Caki2 (cell line): ENCODE data around the gene APOC1. TPM values are rescaled to one million over a fixed set of nuclear protein-coding genes. Genes with fewer than 3 reads are reported as not detected.
"Not testable (repeated sequence)": the region's sequence is repeated elsewhere in the genome, so short reads cannot be mapped to it uniquely, and the experiment has no call there.

Experiments
- DNase-seq: peaks from one replicate; pipeline ENCODE4 v3.0.0-alpha.2; 2015; ENCODE audit warnings: low read depth
- in situ Hi-C: cut with HindIII; loops from 2 replicates; pipeline ENCODE4 v1.10.0; 2016; ENCODE audit warnings: low sequenced_read_pairs, low pct_unique_long_range_greater_than_20kb, mixed read lengths
- total RNA-seq: library from RNA; depleted of rRNA; stranded (reverse); fragments of >200 nt; shearing (Covaris generic); gene quantifications from 2 replicates; pipeline ENCODE4 v1.2.3, GENCODE V29; 2014; ENCODE audit warnings: low replicate concordance

Gene APOC1
- total RNA-seq, 1 experiment from 2014 or later, result 6.1 TPM

- no peak for DNase-seq
- in situ Hi-C loops, result no loop called here
Measured at GRCh38 chr19:44907613-44908012, 6.8 kb upstream of the APOC1 start.

DNA sequence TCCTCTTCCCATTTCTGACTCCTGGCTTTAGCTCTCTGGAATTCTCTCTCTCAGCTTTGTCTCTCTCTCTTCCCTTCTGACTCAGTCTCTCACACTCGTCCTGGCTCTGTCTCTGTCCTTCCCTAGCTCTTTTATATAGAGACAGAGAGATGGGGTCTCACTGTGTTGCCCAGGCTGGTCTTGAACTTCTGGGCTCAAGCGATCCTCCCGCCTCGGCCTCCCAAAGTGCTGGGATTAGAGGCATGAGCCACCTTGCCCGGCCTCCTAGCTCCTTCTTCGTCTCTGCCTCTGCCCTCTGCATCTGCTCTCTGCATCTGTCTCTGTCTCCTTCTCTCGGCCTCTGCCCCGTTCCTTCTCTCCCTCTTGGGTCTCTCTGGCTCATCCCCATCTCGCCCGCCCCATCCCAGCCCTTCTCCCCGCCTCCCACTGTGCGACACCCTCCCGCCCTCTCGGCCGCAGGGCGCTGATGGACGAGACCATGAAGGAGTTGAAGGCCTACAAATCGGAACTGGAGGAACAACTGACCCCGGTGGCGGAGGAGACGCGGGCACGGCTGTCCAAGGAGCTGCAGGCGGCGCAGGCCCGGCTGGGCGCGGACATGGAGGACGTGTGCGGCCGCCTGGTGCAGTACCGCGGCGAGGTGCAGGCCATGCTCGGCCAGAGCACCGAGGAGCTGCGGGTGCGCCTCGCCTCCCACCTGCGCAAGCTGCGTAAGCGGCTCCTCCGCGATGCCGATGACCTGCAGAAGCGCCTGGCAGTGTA is 6.2 kb upstream of the APOC1 start:
- DNase-seq, result no peak
- in situ Hi-C loops, result no loop called here

GRCh38 chr19:44908836-44909261 is 5.6 kb upstream of the APOC1 start:
- in situ Hi-C loops, result no loop called here
- no peak for DNase-seq

GRCh38 chr19:44909775-44910174 is 4.6 kb upstream of the APOC1 start:
- in situ Hi-C loops, result no loop called here
- DNase-seq, result no peak

DNA sequence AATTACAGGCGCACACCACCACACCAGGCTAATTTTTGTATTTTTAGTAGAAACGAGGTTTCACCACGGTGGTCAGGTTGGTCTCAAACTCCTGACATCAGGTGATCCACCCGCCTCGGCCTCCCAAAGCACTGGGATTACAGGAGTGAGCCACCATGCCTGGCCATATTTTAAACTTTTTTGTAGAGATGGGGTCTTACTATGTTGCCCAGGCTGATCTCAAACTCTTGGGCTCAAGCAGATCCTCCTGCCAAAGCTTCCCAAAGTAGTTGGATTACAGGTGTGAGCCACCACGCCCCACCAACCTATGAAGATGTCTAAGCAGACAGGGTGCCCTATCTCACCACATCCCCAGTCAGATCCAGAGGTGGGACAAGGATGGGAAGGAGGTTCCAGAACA is 2.5 kb upstream of the APOC1 start:
- in situ Hi-C loops, DNase-seq: not testable (repeated sequence)

- no peak for DNase-seq
- in situ Hi-C loops, result no loop called here
Measured at GRCh38 chr19:44912854-44913253, 1.6 kb upstream of the APOC1 start.

DNA sequence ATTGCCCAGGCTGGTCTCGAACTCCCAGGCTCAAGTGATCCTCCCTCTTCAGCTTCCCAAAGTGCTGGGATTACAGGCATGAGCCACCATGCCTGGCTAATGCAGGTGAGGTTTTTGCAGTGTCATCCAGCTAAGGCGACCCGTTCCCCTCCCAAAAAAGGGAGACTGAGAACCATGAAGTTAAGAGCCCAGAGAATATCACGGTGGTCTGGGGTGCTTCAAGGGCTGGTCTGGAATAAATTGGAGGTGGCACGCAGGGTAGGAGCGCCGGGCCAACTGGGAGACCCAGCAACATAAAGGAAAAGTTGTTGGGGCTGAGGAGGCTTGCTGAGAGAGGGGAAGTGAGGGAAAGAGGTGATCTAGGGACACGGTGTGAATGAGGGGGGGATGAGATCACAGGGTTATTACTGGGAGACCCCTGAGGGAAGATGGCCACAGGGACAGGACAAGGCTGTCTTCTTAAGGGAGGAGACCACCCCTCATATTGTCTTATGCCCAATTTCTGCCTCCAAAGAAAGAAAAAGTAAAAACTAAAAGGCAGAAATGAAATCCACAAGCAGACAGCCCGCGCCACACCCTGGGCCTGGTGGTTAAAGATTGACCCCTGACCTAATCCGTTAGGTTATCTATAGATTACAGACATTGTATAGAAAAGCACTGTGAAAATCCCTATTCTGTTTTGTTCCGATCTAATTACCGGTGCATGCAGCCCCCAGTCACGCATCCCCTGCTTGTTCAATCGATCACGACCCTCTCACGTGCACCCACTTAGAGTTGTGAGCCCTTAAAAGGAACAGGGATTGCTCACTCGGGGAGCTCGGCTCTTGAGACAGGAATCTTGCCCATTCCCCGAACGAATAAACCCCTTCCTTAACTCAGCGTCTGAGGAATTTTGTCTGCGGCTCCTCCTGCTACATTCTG is 636 bp upstream of the APOC1 start:
- DNase-seq, in situ Hi-C loops: not testable (repeated sequence)

GRCh38 chr19:44924243-44924725 is 9.9 kb downstream of the APOC1 start:
- in situ Hi-C loops, result no loop called here
- no peak for DNase-seq

DNA sequence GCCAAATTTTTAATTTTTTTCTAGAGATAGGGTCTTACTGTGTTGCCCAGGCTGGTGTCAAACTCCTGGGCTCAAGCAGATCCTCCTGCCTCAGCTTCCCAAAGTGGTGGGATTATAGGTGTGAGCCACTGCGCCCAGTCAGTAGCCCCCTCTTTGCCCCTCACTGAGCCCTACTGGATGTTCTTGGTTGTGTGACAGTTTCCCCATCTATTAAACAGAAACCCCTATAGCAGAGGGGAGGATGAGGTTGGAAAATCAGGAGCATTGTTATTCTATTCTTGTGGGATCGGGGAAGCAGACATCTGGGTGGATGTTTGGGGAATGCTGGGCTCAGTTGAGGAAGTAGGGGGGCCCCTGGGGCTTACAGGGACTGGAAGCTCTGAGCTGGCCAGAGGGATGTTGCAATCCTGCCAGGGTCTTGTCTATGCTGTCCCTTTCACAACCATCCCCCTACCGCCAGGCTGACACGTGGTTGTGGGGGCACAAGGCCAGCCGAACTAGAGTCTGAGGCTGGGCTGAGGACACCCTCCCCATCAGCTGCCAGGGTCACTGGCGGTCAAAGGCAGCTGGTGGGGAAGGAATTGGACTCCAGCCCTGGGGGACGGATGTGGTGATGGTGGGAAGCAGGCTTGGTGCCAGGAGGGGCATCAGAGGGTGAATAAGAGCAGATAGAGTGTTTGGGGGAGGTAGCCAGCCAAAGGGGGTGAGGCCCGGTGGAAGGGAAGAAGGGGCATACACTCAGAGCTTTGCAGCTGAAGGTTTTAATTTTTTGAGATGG is 10.9 kb downstream of the APOC1 start:
- DNase-seq, result no peak
- in situ Hi-C loops, result no loop called here

GRCh38 chr19:44926245-44927077 is 12.1 kb downstream of the APOC1 start:
- DNase-seq, in situ Hi-C loops: not testable (repeated sequence)

DNA sequence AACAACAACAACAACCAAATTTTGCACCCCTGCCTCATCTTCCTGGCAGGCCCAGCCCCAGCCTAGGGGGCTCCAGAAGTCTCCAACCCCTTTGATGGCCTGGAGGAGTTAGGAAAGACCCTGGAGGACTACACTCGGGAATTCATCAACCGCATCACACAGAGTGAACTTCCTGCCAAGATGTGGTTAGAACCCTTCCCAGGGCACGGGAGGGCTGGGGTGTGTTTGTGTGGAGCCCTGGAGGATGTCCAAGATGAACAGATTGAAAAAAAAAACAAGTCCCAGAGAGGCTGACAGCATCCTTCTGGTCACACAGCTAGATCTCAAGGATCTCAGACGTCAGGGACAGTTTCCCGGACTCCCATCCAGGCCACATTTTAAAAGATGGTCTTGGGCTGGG is 13.3 kb downstream of the APOC1 start:
- in situ Hi-C loops, result no loop called here
- DNase-seq, result no peak

GRCh38 chr19:44930088-44930487 is 15.7 kb downstream of the APOC1 start:
- no peak for DNase-seq
- in situ Hi-C loops, result no loop called here

DNA sequence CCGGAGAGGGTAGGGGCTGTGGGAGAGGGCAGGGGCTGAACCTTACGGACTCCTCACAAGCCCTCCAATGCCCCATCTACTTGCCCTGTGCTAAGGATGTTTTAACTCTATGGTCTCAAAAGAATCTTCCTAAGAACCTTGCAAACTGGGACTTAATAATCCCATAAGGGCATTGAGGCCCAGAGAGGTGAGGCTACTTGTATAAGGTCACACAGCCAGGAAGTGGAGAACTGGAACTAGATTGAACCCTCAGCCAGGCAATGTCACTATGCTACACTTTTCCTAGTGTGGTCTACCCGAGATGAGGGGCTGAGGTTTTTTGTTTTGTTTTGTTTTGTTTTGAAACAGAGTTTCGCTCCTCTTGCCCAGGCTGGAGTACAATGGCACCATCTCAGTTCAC is 17.1 kb downstream of the APOC1 start:
- in situ Hi-C loops, result no loop called here
- no peak for DNase-seq

DNA sequence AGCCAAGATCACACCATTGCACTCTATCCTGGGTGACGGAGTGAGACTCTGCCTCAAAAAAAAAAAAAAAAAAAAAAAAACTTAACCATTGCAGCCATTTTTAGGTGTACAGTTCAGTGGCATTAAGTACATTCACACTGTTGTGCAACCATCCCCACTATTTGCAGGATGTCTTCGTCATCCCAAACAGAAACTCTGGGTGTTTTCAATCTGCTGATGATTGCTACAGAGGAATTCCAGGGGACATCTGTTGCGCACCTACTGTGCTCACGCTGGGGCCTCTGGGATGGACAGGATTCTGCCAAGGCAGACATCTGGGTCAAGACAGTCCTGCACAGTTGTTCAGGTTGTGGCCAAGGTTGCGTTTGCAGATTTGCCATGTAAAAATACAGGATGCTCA is 25.3 kb downstream of the APOC1 start:
- in situ Hi-C loops, result no loop called here

DNA sequence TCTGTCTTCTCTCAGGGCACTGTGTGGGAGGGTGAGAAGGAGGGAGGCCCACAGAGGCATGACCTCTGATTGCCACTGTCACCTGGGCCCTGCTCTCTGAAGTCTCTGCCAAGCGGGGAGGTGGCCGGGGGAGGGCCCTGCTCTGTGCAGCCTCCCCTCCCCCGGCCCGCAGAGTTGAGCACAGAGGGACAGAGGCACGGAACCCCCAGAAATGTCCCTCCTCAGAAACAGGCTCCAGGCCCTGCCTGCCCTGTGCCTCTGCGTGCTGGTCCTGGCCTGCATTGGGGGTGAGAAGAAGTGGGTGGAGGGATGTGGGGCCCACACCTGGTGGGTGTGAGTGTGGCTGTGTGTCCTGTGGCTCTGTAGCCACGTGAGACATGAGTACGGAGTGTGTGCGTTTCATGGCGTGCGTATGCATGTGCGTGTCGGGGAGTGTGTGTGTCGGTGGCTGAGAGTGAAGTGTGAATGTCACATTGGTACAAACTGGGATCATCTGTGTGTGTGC is 27.7 kb downstream of the APOC1 start, which contains the start of gene APOC4:
Gene APOC4, plus strand, starts transcription at position 171 of the 505 bp plus-strand sequence. Its CDS starts 41 bp downstream, at position 212.
- in situ Hi-C loops, result no loop called here

More for the DNA sequence above, 25.3 kb downstream of the APOC1 start:
- DNase-seq, result no peak

GRCh38 chr19:44943801-44944249 is 29.4 kb downstream of the APOC1 start:
- in situ Hi-C loops, result no loop called here
- no peak for DNase-seq

More for the DNA sequence above, 27.7 kb downstream of the APOC1 start, which contains the start of gene APOC4:
- no peak for DNase-seq

DNA sequence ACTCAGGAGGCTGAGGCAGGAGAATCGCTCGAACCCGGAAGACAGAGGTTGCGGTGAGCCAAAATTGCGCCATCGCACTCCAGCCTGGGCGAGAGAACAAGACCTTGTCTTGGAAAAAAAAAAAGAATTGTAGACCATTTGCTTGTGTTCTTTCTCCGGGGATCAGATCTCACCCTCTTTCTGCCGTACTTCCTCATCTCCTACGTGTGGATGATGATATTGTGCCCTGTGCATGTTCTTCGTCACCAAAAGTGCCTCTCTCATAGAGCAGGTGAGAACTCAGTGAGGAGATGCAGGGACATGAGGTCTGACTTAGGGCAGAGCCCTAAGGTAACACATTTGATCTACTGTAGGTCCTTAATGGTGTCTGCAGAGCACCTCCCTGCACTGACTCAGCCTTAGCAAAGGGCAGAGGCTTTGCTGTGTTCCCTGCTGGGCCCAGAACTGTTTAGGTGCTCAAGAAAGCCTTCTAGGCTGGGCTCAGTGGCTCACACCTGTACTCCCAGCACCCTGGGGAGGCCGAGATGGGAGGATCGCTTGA is 32.7 kb downstream of the APOC1 start:
- in situ Hi-C loops, result no loop called here
- DNase-seq, result no peak
